Esophagus muscularis mucosa (tissue), 4 donors: ENCODE results near the gene KLHL26. TPM values are rescaled to one million over a fixed set of nuclear protein-coding genes. Genes with fewer than 3 reads are reported as not detected.
A peak's percentile ranks its signal among the peaks of the same experiment; 100 is the strongest.

ENCODE experiments used
- DNase-seq: peaks from one replicate; pipeline ENCODE4 v3.0.0-alpha.2; 2017; ENCODE audit errors: extremely low spot score
- H3K27ac ChIP-seq, 4 donors: fragments of 200-600 bp; sonication (generic); replicated peaks in 1 of 4; 1 replicate in 3 of 4; 2 replicates in 1 of 4; pipeline ENCODE4 v1.5.1; 2016 to 2019; ENCODE audit warnings: mild to moderate bottlenecking in 1 of 4
- H3K27me3 ChIP-seq, 4 donors: fragments of 200-600 bp; sonication (generic); one replicate each; pipeline versions ENCODE4 v1.5.1 to v1.6.0; 2016 to 2019
- H3K36me3 ChIP-seq, 4 donors: fragments of 200-600 bp; sonication (generic); one replicate each; pipeline ENCODE4 v1.5.1; 2016 to 2019
- H3K4me1 ChIP-seq, 4 donors: fragments of 200-600 bp; sonication (generic); one replicate each; pipeline ENCODE4 v1.5.1; 2016 to 2019
- H3K4me3 ChIP-seq, 4 donors: fragments of 200-600 bp; sonication (generic); 1 replicate in 2 of 4; 2 replicates in 2 of 4; pipeline ENCODE4 v1.5.1; 2016 to 2019; ENCODE audit warnings: mild to moderate bottlenecking in 4 of 4, moderate library complexity in 1 of 4
- H3K9me3 ChIP-seq, 4 donors: fragments of 200-600 bp; sonication (generic); 1 replicate in 3 of 4; 2 replicates in 1 of 4; pipeline ENCODE4 v1.5.1; 2016 to 2019
- CTCF ChIP-seq, 3 experiments: fragments of 200-600 bp in 2 of 3; fragments of 450-650 bp in 1 of 3; sonication (generic) in 2 of 3; IDR thresholded peaks; one replicate each; pipeline ENCODE4 v1.5.1; 2017 to 2019; ENCODE audit warnings: antibody characterized with exemption in 3 of 3, mild to moderate bottlenecking in 2 of 3, moderate library complexity in 1 of 3
- EP300 ChIP-seq: sonication (generic); formaldehyde crosslinking; IDR thresholded peaks from one replicate; pipeline ENCODE4 v1.6.1; 2017; ENCODE audit warnings: antibody characterized with exemption
- POLR2A ChIP-seq: fragments of 450-650 bp; IDR thresholded peaks from one replicate; pipeline ENCODE4 v1.6.1; 2017; ENCODE audit warnings: antibody characterized with exemption, moderate library complexity, mild to moderate bottlenecking, low read depth
- POLR2AphosphoS5 ChIP-seq, 2 donors: sonication (generic); formaldehyde crosslinking; IDR thresholded peaks; one replicate each; pipeline ENCODE4 v1.6.1; 2017; ENCODE audit warnings: antibody characterized with exemption in 2 of 2
- WGBS: methylation state at CpG from one replicate; pipeline ENCODE4 v1.1.5; 2018; 5-methylcytosine and 5-hydroxymethylcytosine counted together
- intact Hi-C: fragments of 100-400 bp; cut with DNase I; formaldehyde crosslinking; loops from one replicate; pipeline ENCODE4 v1.15.1; 2023
- total RNA-seq, 4 donors: library from RNA; depleted of rRNA; stranded (reverse); fragments of >200 nt; gene quantifications; one replicate each; pipeline versions ENCODE4 v1.1.0 to v1.2.1, GENCODE V29; 2016

The KLHL26 gene
- total RNA-seq, 4 donors from 2014 or later, result 9.1 to 19.0 (median 13.5) TPM

- DNase-seq, result no peak
- Histone ChIP-seq H3K27ac (no peak overlapping the region), H3K27me3 (peaks cover 10 to 94% (median 57%) of the 10 kb centered on the region in 4 donors), H3K4me1 (peaks cover 42 to 49% (median 46%) of the 10 kb centered on the region in 4 donors), H3K9me3 (no peaks in the 10 kb centered on the region), H3K4me3 (peak overlapping the region; percentile 58 to 63 (median 62)), H3K36me3 (no peaks in the 10 kb centered on the region)
- WGBS, result 20% methylated on average over 11 of the region's 62 CpGs
- intact Hi-C loops, result no loop called here
- TF ChIP-seq POLR2AphosphoS5 (IDR thresholded peaks at IDR 0.05), result no peak
- no peak for TF ChIP-seq POLR2A
- no peak for TF ChIP-seq CTCF (IDR thresholded peaks at IDR 0.05)
- TF ChIP-seq EP300, result no peak
Observed at GRCh38 chr19:18611327-18612050, 25.3 kb upstream of the KLHL26 start.

- Histone ChIP-seq H3K27ac (no peak overlapping the region), H3K4me1 (peaks cover 39 to 44% (median 42%) of the 10 kb centered on the region in 4 donors), H3K4me3 (peak overlapping the region; percentile 58 to 63 (median 62)), H3K36me3 (no peaks in the 10 kb centered on the region), H3K27me3 (peaks cover 9 to 96% (median 53%) of the 10 kb centered on the region in 4 donors), H3K9me3 (no peaks in the 10 kb centered on the region)
- intact Hi-C loops, result no loop called here
- TF ChIP-seq POLR2A (no peak), EP300 (no peak), CTCF (IDR thresholded peaks at IDR 0.05) (no peak), POLR2AphosphoS5 (IDR thresholded peaks at IDR 0.05) (no peak)
- 5% methylated on average over 22 of the region's 30 CpGs for WGBS
- no peak for DNase-seq
Observed at GRCh38 chr19:18612051-18612771, 24.6 kb upstream of the KLHL26 start.

GRCh38 chr19:18612772-18613588 is 23.8 kb upstream of the KLHL26 start, which contains the start of gene TMEM59L:
Gene TMEM59L (plus strand): TSS chr19:18612870. CDS start chr19:18612959, 89 bp downstream.
- Histone ChIP-seq H3K36me3 (no peaks in the 10 kb centered on the region), H3K4me3 (peak within 1 kb of the TSS; percentile 58 to 63 (median 62)), H3K4me1 (peaks cover 31 to 36% (median 34%) of the 10 kb centered on the region in 4 donors), H3K27ac (no peak within 1 kb of the TSS), H3K27me3 (peaks cover 7 to 96% (median 46%) of the 10 kb centered on the region in 4 donors), H3K9me3 (no peaks in the 10 kb centered on the region)
- intact Hi-C loops, result no loop called here
- DNase-seq, result no peak
- 5% methylated on average over 14 of the region's 70 CpGs for WGBS
- TF ChIP-seq EP300, result no peak
- TF ChIP-seq CTCF (IDR thresholded peaks at IDR 0.05), result no peak
- TF ChIP-seq POLR2A, result no peak
- no peak for TF ChIP-seq POLR2AphosphoS5 (IDR thresholded peaks at IDR 0.05)

- Histone ChIP-seq H3K27ac (no peak overlapping the region), H3K27me3 (peaks cover 7 to 93% (median 38%) of the 10 kb centered on the region in 4 donors), H3K36me3 (no peaks in the 10 kb centered on the region), H3K4me3 (no peak overlapping the region), H3K4me1 (peaks cover 30 to 35% (median 31%) of the 10 kb centered on the region in 4 donors), H3K9me3 (no peaks in the 10 kb centered on the region)
- TF ChIP-seq EP300, result no peak
- TF ChIP-seq POLR2A, result no peak
- TF ChIP-seq CTCF (IDR thresholded peaks at IDR 0.05), result no peak
- no peak for TF ChIP-seq POLR2AphosphoS5 (IDR thresholded peaks at IDR 0.05)
- no peak for DNase-seq
- intact Hi-C loops, result no loop called here
- 67% methylated on average over 12 of the region's 23 CpGs for WGBS
Observed at GRCh38 chr19:18613589-18614234, 23.1 kb upstream of the KLHL26 start.
